Stimulated activated CD4-positive, alpha-beta T cell treated with anti-CD3 and anti-CD28 coated beads, Interleukin-12 subunit alpha, Interleukin-12 subunit beta, amount 100 ng/mL, for 4 hours (primary cell): ENCODE measurements around the gene AP1S3.
"Not testable (repeated sequence)": the region's sequence is repeated elsewhere in the genome, so short reads cannot be mapped to it uniquely, and the experiment has no call there.

Experiments used
- DNase-seq: peaks from one replicate; pipeline ENCODE4 v3.0.0-alpha.2; 2020

Gene AP1S3

DNA sequence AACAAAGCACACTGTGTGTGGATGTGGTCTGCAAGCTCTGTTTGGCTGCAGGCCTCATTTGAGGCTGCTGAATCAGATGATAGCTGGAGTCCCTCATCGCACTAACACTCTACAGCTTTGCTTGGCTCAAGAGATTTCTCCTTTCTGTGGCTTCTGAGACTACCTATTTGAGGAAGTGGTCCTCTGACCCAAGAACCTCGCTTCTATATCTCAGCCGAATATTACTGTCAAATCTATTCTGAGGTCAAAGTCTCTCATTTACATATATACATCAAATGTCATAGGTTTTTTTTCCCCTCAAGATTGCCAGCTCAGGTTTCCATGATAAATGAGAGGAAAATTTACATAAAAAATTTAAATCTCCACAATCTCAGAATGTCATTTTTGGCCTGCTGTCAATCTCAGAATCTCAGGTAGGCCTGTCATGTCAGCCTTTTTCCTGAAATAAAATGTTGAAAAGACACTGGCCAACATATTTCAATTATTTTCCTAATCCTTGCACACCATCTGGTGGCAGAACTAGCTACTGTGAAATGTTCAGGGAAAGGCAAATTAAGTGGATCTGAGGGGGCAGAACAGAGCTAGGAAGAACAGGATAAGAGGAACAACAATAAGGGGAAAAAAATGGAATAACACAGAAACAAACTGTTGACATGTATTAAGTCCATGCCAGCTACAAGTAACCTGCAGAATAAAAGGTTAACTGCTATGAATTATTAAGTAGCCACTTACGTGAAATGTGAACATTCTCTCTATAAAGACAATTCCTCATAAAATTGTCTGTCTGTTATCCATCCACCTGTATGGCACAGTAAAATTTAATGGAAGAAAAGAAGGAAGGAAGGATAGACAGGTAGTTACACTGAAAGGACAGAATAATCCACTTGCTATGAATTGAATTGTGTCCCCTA, 39.3 kb downstream of the AP1S3 start:
- no peak for DNase-seq

DNA sequence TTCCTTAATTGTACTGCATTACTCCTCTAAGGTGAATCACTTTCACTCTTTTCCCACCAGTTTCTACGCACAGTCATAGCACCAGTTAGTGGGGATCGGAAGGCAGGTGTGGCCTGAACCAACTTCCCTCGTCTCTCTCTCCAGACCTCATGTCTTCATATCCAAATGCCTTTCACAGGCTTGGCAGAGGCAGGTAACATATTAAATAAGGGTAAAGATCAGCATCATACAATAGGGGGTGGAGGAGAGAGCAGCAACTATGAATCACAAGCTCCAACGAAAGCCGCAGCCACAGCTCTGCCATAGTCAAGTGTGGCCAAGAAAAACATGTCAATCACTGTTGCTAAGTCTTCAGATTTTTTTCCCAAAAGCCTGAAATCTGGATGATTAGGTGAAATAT, 40.3 kb downstream of the AP1S3 start:
- no peak for DNase-seq

DNA sequence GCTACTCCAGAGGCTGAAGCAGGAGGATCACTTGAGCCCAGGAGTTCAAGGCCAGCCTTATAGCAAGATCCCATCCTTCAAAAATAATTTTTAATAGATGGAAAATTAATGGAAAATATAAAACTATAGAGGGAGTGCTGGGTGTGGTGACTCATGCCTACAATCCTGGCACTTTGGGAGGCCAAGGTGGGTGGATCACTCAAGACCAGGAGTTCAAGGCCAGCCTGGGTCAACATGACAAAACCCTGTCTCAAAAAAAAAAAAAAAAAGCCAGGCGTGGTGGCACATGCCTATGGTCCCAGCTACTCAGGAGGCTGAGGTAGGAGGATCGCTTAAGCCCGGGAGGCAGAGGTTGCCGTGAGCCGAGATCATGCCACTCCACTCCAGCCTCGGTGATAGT, 48.0 kb downstream of the AP1S3 start:
- no peak for DNase-seq

DNA sequence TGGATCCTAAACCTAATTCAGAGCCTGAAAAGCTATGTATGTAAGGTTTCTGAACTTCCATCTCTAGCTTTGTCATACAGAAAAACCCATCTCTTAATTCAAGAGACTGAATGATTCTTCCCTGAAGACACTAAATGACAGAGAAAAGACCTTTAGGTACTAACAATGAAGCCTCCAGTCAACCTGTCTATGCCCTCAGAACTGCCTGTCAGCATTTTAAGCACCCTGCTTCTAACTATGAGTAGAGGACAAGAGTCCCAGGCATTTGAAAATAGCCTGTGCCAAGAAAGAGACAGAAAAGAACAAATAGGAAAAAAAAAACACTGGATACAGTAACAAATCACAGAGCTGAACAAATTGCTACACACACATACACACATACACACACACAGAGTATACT, 48.6 kb downstream of the AP1S3 start:
- no peak for DNase-seq

DNA sequence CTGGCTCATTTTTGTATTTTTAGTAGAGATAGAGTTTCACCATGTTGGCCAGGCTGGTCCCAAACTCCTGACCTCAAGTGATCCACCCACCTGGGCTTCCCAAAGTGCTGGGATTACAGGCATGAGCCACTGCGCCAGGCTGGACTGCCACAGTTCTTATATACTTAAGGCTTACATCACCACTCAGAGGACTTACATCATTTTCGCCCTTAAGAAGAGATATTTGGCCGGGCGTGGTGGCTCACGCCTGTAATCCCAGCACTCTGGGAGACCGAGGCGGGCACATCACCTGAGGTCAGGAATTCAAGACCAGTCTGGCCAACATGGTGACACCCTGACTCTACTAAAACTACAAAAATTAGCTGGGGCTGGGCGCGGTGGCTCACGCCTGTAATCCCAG, 49.3 kb downstream of the AP1S3 start:
- not testable (repeated sequence) for DNase-seq

DNA sequence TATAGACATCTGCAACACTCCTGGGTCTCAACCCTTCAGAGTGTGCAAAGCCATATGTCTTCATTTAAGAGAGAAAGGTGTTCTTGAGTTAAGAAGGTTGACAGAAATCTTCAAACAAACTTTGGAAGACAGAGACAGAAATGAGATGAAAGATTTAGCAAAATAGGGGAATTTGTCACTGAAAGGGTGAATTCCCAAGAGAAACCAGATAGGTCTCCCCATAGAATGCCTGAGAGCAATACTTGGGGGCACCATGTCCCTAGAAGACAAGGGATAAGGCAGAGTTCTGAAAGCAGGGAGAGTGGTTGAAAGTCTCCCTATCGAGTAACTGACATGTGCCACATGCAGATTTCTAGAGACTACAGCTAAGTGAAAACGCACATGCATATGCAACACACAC, 50.0 kb downstream of the AP1S3 start:
- DNase-seq = no peak

DNA sequence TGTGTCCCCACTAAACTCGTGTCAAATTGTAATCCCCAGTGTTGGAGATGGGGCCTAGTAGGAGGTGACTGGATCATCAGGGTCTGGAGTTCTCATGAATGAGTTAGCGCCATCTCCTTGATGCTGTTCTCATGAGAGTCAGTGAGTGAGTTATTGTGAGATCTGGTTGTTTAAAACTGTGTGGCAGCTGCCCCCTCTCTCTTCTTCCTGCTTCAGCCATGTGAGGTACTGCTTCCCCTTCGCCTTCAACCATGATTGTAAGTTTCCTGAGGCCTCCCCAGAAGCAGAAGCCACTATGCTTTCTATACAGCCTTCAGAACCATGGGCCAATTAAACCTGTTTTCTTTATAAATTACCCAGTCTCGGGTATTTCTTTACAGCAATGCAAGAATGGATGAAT, 50.4 kb downstream of the AP1S3 start:
- no peak for DNase-seq

DNA sequence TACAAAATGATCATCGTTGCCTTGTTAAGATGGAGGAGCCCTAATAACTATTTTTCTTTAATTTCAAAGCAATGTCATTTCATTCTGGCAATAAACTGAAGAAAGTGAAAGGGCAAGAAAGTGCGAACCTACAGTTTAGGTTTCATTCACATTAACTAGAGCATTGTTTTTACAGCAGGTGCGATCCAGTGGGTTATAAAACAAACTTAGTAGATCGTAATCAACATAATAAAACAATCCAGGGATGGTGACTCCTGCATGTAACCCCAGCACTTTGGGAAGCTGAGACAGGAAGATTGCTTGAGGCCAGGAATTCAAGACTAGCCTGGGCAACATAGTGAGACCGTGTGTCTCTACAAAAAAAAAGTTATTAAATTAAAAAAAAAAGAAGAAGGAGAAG, 51.1 kb downstream of the AP1S3 start:
- DNase-seq = no peak

DNA sequence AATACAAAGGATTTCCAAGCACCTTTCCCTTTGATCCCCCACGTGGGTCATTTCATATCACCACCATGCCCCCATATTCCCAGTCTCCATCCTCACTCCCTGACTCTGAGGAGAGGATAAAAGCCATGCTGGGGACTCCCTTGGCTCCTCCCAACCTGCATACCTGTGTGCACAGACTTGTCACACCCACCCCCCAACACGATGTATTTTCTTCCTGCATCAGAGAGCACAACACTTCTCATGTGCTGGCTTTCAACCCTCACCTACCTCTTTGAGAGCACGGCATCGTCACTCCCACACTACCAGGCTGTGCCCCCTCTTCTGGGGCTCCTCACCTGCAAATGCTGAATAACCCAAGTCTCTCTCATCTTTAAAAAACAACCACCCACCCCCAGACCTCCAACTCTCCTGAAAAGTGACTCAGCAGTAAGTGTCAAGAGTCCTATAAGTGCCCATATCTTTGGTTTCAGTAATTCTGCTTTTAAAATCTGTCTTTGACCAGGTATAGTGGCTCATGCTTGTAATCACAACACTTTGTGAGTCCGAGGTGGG, 53.1 kb downstream of the AP1S3 start:
- DNase-seq = no peak

DNA sequence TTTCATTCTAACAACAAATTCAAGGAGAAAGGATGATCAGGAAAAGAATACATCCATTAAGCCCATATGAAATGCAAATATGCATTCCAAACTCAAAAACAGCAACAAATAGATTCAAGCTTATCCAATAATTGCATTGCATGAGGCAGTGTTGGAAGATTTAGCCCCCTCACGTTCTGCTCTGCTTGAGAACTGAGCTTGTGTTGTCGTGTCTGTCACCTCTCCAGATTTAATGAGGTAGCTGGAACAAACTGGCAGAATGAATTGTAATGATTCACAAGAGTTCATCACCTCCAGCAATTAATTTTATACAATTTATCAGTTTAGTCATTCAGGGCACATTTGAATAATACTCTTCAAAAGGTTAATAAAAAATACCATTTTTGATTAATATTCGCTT, 54.8 kb downstream of the AP1S3 start:
- DNase-seq = no peak

DNA sequence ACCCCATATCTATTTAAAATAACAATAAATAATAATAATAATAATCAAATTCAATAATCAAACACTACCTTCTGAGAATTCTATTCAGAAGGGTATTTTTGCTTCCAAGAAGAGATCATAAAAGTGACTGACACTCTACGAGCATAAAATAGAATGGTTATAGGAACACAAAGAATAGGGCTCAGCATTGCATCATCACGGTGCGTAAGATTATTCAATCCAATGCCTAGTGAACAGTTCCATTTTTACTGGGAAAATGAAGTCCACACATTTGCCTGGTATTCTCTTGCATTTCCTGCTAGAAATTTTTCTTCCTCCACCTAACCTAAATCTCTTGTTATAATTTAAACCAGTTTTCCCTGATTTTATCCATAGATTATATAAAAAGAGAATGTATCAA, 55.8 kb downstream of the AP1S3 start:
- no peak for DNase-seq

DNA sequence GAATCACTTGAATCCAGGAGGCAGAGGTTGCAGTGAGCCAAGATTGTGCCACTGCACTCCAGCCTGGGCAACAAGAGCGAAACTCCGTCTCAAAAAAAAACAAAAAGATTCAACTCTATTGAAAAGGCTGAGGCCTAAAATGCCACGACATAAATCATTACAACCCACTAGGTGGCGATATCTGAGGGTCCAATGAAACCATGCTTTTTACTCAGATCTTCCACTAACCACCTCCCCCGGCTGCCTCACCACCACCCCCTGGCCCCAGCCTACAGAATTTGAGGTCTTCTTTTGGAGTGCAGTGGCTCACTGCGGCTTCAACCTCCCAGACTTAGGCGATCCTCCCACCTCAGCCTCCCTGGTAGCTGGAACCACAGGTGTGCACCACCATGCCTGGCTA, 57.5 kb downstream of the AP1S3 start:
- peak; percentile 13 for DNase-seq

DNA sequence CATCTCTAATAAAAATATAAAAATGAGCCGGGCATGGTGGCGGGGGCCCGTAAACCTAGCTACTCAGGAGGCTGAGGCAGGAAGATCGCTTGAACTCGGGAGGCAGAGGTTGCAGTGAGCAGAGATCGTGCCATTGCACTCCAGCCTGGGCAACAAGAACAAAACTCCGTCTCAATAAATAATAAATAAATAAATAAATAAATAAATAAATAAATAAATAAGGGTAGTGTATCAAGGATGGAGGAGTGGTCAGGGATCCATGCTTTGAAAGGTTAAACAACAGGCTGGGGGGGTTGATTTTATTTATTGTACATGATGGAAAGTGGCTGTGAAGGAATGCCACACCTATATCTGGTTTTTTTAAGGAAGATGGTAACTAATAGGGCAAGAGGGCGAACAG, 63.2 kb downstream of the AP1S3 start:
- no peak for DNase-seq

DNA sequence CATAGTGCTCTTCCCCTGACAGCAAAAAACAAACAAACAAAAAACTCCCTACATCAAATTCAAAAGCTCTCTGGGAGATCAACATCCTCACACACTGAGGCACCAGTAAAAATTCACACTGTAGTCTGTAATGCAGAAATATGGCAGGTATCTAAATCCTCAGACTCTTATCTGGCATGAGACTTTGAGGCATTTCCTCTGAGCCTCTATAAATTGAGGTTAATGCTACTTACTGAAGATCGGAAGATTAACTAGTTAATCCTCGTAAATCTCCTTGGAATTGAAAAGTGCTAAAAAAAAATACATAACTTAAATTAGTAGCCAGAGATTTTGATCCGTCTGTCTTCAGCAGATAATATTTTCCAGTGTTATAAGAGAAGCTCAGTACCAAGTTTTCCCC, 65.0 kb downstream of the AP1S3 start:
- no peak for DNase-seq

DNA sequence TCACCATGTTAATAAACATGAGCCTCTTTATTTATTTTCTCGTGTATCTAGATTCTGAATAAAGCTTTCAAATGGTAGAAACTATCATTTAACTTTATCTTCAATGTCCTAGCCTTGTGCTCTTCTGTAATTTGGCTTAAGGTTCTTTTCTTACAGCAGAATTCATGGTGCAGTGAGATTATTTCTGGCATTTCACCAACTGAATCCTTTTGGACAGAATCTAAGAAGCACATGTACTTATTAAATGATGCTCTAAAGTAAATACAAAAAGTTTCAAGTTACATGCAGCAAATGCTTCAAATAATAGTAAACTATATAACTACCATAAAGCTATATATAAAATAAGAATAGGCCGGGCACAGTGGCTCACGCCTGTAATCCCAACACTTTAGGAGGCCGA, 65.9 kb downstream of the AP1S3 start:
- DNase-seq = no peak

DNA sequence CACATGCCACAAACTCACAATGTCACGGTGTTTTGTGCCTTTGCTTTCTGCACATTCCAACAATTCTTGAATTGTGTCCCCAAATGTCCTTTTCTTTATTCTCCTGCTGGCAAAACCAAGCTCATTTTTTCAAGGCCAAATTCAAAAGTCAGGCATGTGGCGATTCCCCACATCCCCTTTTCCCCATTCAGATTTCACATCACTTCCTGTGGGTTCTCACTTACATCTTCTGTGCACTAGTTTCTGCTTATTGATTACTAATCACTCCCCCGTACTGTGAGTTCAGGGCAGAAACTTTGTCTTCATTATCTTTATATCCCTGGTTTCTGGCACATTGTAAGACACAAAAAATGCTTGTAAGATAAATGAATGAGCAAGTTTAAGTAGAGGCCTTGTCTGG, 69.2 kb downstream of the AP1S3 start:
- DNase-seq = no peak

DNA sequence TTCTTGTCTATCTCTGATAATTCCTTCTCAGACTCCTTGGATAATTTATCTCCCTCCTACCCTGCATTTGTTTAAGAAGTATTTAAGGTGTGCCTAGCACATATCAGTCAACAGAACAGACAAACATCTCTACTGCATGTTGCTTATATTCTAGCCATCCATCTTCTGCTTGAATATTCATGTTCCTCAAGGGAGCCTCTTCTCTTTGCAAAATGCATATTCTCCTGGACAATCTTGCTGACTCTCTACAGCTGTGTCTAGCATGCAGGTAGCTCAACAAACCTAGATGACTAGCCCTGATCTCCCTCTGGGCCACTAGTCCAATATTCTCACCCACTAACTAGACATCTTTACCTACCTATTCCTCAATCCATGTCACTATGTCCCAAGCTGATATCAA, 70.0 kb downstream of the AP1S3 start:
- no peak for DNase-seq

DNA sequence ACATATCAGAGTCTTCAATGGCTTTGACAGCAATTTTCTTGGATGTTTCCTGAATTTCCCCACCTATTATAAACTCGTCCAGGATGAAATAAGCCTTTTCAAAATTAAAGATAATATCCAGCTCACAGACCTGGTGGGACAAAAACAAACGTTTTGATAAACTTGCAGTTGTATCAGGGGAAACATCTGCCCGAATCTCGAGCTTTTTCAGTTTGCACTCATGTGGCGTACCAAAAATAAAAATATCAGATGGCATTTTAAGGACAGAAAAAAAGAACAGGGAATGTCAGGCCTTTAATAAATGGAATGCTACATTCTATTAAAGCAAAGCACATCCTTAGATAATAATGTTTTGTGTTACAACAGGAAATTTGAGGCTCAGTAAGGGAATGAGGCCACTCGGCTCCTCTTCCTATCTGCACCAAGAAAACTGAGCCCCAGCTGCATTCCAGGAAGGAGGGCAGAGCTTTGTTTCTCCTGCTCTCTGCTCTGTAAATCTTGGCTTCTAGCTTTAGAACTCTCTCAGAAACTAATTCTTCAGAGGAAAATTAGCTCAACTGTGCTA, 72.1 kb downstream of the AP1S3 start:
- no peak for DNase-seq

DNA sequence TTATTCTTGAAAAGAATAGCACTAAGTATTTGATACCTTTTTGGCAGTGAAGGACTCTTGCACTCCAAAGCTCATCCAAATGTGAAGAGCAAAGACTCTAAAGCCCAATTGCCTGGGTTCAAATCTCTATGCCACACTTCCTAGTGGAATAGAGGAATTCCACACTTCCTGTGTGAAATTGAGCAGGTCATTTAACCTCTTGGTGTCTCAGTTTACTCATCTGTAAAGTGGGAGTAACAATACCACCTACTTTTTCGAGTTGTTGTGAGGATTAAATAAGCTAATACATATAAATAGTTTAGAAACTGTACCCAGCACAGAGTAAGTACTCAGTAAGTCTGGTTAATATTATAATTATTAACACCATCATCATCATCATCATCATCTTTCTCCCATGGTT, 72.6 kb downstream of the AP1S3 start:
- no peak for DNase-seq

DNA sequence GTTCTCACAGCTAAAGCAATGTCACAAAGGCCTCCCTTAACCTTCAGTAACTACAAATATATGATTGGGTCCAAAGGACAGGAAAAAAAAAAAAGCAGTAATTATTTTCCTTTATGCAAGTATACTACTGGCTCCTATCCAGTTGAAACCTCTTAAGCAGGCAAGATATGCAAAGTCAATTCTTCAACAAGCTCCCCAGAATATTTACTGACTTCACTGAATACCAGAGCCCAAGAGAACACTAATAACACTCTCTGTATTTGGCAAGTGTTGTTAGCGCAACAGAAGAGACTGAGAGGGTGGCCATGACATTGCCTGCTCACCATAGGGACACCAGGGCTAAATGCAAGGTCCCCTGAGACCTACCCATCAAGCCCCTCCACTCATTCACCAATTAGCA, 74.5 kb downstream of the AP1S3 start:
- DNase-seq = no peak

DNA sequence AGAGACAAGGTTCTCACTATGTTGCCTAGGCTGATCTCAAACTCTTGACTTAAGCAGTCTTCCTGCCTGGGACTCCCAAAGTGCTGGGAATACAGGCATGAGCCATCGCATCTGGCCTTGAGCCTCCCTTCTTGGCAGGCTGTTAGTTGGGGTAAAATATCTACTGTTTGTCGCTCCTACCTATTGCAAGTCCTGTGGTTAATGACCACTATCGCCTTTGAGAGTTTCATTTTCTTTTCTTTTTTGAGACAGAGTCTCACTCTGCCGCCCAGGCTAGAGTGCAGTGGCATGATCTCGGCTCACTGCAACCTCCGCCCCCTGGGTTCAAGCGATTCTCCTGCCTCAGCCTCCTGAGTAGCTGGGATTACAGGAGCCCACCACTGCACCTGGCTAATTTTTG, 75.6 kb downstream of the AP1S3 start:
- not testable (repeated sequence) for DNase-seq

DNA sequence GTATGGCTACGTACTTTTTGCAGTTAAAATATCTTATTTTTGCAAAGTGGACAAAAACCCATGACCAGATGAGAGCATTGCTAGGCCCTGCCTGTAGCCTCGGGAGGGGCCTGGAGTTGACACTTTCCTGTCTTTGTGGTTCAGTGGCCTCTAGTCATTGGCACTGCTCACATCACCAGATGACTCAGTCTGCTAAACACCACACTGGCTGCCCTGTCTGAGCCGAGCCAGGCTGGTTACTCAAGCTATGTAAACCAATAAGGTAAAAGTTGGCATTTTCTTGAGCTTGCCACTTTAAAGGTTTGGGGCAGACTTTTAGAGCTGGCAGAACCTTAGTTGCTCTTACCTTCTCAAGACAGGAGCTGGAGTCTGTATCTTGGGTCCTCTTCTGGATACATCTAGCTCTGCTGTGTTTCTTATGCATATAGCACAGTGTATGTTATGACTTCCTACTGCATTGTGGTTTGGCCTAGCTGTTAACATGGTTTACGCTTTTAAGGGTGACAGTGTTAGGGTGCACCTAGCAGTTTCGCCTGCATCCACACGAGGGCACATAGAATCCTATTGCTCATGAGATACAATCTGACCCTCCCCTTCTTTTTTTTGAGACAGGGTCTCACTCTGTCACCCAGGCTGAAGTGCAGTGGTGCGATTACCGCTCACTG, 76.4 kb downstream of the AP1S3 start:
- DNase-seq = no peak

DNA sequence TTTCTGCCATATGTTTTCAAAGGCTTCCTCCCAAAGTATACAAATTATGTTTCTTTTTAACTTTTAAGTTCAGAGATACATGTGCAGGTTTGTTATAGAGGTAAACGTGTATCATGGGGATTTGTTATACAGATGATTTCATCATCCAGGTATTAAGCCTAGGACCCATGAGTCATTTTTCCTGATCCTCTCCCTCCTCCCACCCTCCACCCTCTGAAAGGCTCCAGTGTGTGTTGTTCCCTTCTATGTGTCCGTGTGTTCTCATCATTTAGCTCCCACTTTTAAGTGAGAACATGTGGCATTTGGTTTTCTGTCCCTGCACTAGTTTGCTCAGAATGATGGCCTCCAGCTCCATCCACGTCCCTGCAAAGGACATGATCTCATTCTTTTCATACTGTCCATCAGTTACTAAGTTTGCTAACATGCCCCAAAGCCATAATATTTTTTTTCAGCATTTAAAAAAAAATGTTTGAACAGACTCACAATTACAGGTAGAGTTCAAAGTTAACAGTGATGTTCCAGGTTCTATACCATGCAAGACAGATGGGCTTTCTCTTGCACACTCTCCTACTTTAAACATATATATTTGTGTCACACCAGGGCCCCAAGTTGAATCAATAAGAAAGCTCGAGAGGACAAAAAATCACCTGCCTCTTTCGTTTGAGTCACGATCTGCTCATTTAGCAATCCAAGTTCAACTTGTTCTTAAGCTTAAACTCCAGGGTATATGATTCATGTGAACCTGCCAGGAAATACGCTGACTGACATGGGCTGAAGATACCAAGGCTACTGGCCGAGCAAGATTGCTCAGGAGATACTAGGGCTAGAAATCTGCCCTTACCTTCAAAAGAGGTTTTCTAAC, 77.6 kb downstream of the AP1S3 start:
- no peak for DNase-seq
